PFSK-1 (cell line): ENCODE measurements around the gene FRAT2.

Experiments used
- FOXP2 ChIP-seq: optimal IDR thresholded peaks from 2 replicates; pipeline ENCODE3; 2011; ENCODE audit warnings: borderline replicate concordance, control low read depth, inconsistent platforms; ENCODE audit not compliant: insufficient read depth; ENCODE audit errors: extremely low read length, extremely low read depth
- POLR2AphosphoS5 ChIP-seq: IDR thresholded peaks from 2 replicates; pipeline ENCODE4 v1.6.1; 2012; ENCODE audit warnings: low read depth, mild to moderate bottlenecking, control low read depth, low read length, moderate library complexity
- REST ChIP-seq, 2 experiments: IDR thresholded peaks; 2 replicates each; pipeline versions ENCODE4 v1.6.1 to v1.8.0; 2011 to 2012; ENCODE audit warnings: low read depth in 2 of 2, low read length in 2 of 2, control low read depth in 1 of 2, inconsistent platforms in 1 of 2, mild to moderate bottlenecking in 1 of 2, moderate library complexity in 1 of 2; ENCODE audit not compliant: insufficient read depth in 1 of 2
- SIN3A ChIP-seq: IDR thresholded peaks from 2 replicates; pipeline ENCODE4 v1.6.1; 2012; ENCODE audit warnings: mild to moderate bottlenecking, low read length, moderate library complexity, borderline replicate concordance; ENCODE audit not compliant: insufficient read depth
- TAF1 ChIP-seq: IDR thresholded peaks from 2 replicates; pipeline ENCODE4 v1.6.1; 2012; ENCODE audit warnings: low read length, control low read depth, borderline replicate concordance; ENCODE audit not compliant: insufficient read depth

The FRAT2 gene

DNA sequence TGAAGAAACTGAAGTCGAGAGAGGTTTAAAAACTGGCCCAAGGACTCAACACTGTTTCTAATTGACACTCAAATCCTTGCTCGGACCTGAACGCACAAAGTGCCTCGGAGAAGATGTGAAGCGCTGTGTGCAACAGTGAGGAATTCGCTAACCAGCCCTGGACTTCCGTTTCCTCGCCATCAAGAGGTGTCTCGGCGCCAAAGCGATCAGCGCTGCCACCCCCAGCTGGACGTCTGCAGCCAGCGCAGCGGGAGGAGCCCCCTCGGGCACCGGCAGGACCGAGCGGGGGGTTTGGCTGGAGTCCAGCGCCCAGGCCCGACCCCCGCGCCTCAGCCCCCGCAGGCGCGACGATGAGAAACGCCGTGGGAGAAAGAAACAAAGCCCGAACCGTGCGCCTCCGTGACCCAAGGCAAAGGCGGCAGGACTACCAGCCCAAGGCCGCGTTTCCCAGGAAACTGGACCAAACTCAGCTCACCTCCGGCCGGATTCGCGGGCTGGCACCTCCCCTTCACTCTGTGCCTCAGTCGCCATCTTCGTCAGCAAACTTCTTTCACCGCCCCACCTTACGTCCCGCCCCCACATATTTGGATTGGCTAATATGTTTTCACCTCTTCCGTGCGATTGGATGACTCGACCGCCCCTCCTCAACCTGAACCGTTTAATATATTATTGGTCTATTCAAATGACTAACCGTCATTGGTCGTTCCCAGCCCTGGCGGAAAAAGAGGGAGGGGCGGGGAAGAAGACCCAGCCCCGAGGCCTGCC lies 42.2 kb downstream of the FRAT2 start, which contains the start of gene ARHGAP19:
ARHGAP19 (minus strand) TSS at position 541 of the 765 bp plus-strand sequence; CDS start at position 531, 10 bp downstream.
- peak; percentile 83 for TF ChIP-seq POLR2AphosphoS5
- peak; percentile 55; the same call in 1 of the 2 replicates for TF ChIP-seq SIN3A
- peak; percentile 77; the same call in 1 of the 2 replicates for TF ChIP-seq TAF1
- no peak; a peak in 1 of 4 replicates for TF ChIP-seq REST (IDR thresholded peaks at IDR 0.05; ENCODE audit: insufficient read depth in 1 of 2, low read depth in 2 of 2, low read length in 2 of 2)
- TF ChIP-seq FOXP2: no peak

GRCh38 chr10:97291357-97292096 lies 43.0 kb downstream of the FRAT2 start:
- TF ChIP-seq POLR2AphosphoS5 (no peak), TAF1 (no peak), REST (IDR thresholded peaks at IDR 0.05; ENCODE audit: insufficient read depth in 1 of 2, low read depth in 2 of 2, low read length in 2 of 2) (no peak), FOXP2 (no peak), SIN3A (no peak)
